ENCODE data around the gene HLA-DQA1.
"Not testable (repeated sequence)": the region's sequence is repeated elsewhere in the genome, so short reads cannot be mapped to it uniquely, and the experiment has no call there.

The HLA-DQA1 gene

GRCh38 chr6:32621372-32621771, 15.8 kb upstream of the HLA-DQA1 start:
- no peak for DNase-seq (ENCODE audit: low read depth in 1 of 2, low spot score in 1 of 2)

- DNase-seq (ENCODE audit: low read depth in 1 of 2, low spot score in 1 of 2): peak in 1 of 2 donors; percentile 36
These were observed 14.4 kb upstream of the HLA-DQA1 start for GRCh38 chr6:32622545-32623401.

- no peak for DNase-seq (ENCODE audit: low read depth in 1 of 2, low spot score in 1 of 2)
These were observed 13.5 kb upstream of the HLA-DQA1 start for GRCh38 chr6:32623693-32624092.

- DNase-seq (ENCODE audit: low read depth in 1 of 2, low spot score in 1 of 2): no peak
These were observed 12.6 kb upstream of the HLA-DQA1 start for GRCh38 chr6:32624565-32624964.

- DNase-seq (ENCODE audit: low read depth in 1 of 2, low spot score in 1 of 2): no peak
These were observed 12.1 kb upstream of the HLA-DQA1 start for GRCh38 chr6:32625137-32625536.

- no peak for DNase-seq (ENCODE audit: low read depth in 1 of 2, low spot score in 1 of 2)
These were observed 10.0 kb upstream of the HLA-DQA1 start for GRCh38 chr6:32627249-32627648.

- no peak for DNase-seq (ENCODE audit: low read depth in 1 of 2, low spot score in 1 of 2)
These were observed 9.4 kb upstream of the HLA-DQA1 start for GRCh38 chr6:32627831-32628230.

- DNase-seq (ENCODE audit: low read depth in 1 of 2, low spot score in 1 of 2): not testable (repeated sequence)
These were observed 7.4 kb upstream of the HLA-DQA1 start for GRCh38 chr6:32629793-32630192.

GRCh38 chr6:32635526-32636123, 1.6 kb upstream of the HLA-DQA1 start:
- DNase-seq (ENCODE audit: low read depth in 1 of 2, low spot score in 1 of 2): no peak

GRCh38 chr6:32637883-32638282, 677 bp downstream of the HLA-DQA1 start:
- no peak for DNase-seq (ENCODE audit: low read depth in 1 of 2, low spot score in 1 of 2)

- no peak for DNase-seq (ENCODE audit: low read depth in 1 of 2, low spot score in 1 of 2)
These were observed 1.5 kb downstream of the HLA-DQA1 start for GRCh38 chr6:32638532-32639219.

GRCh38 chr6:32639440-32640394, 2.5 kb downstream of the HLA-DQA1 start:
- DNase-seq (ENCODE audit: low read depth in 1 of 2, low spot score in 1 of 2): no peak

GRCh38 chr6:32641122-32641521, 3.9 kb downstream of the HLA-DQA1 start:
- DNase-seq (ENCODE audit: low read depth in 1 of 2, low spot score in 1 of 2): no peak

GRCh38 chr6:32641785-32642719, 4.8 kb downstream of the HLA-DQA1 start:
- not testable (repeated sequence) for DNase-seq (ENCODE audit: low read depth in 1 of 2, low spot score in 1 of 2)

GRCh38 chr6:32642720-32643106, 5.5 kb downstream of the HLA-DQA1 start:
- DNase-seq (ENCODE audit: low read depth in 1 of 2, low spot score in 1 of 2): no peak

- no peak for DNase-seq (ENCODE audit: low read depth in 1 of 2, low spot score in 1 of 2)
These were observed 6.7 kb downstream of the HLA-DQA1 start for GRCh38 chr6:32643904-32644303.

GRCh38 chr6:32645047-32645703, 8.0 kb downstream of the HLA-DQA1 start:
- no peak for DNase-seq (ENCODE audit: low read depth in 1 of 2, low spot score in 1 of 2)

- DNase-seq (ENCODE audit: low read depth in 1 of 2, low spot score in 1 of 2): no peak
These were observed 18.1 kb downstream of the HLA-DQA1 start for GRCh38 chr6:32655203-32655710.

- DNase-seq (ENCODE audit: low read depth in 1 of 2, low spot score in 1 of 2): not testable (repeated sequence)
These were observed 20.1 kb downstream of the HLA-DQA1 start for GRCh38 chr6:32657329-32657728.

Measured in activated CD4-positive, alpha-beta T cell treated with anti-CD3 and anti-CD28 coated beads, Interleukin-2, amount 50 U/mL, for 24 hours (primary cell).